GM12891 (cell line): ENCODE data around the gene IP6K1.

ENCODE experiments used
- PAX5 ChIP-seq: IDR thresholded peaks from 2 replicates; pipeline ENCODE4 v1.6.1; 2011; ENCODE audit warnings: low read length, moderate library complexity, mild to moderate bottlenecking; ENCODE audit not compliant: insufficient read depth, severe bottlenecking
- POLR2A ChIP-seq: IDR thresholded peaks from 2 replicates; pipeline ENCODE4 v1.6.1; 2011; ENCODE audit warnings: low read depth, low read length, control low read depth
- POLR2AphosphoS5 ChIP-seq: IDR thresholded peaks from 2 replicates; pipeline ENCODE4 v1.6.1; 2011; ENCODE audit warnings: low read depth, low read length, control low read depth
- POU2F2 ChIP-seq: IDR thresholded peaks from 2 replicates; pipeline ENCODE4 v1.6.1; 2011; ENCODE audit warnings: low read depth, mild to moderate bottlenecking, control low read depth, low read length, moderate library complexity
- SPI1 ChIP-seq: IDR thresholded peaks from 2 replicates; pipeline ENCODE4 v1.6.1; 2011; ENCODE audit warnings: low read depth, low read length, control low read depth
- TAF1 ChIP-seq: IDR thresholded peaks from 2 replicates; pipeline ENCODE4 v1.6.1; 2011; ENCODE audit warnings: low read depth, low read length, control low read depth

DNA sequence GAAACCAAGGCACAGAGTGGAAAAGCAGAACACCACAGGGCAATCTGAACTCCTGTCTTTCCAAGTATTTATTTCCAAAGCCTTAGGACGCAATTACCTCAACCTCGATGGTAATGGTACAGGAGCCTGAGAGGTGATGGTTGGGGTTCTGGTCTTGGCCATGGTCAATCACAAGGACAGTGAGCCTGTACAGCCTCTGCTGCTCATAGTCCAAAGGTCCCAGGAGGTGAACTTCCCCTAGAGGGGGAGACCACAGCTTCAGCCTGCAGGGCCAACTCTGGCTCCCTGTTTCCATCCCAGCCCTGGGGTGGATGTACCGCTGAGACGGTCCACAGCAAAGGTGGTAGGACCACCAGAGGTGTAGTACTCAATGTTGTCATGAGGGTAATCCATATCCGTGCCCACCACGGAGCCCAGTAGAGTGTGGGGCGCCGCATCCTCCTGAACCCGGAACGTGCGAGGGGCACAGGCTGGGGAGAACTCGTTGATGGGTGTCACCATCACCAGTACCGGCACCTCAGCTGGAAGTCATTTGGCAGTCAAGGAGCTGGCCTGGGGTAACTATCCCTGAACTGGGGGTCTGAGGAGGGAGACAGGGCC lies 7.2 kb upstream of the IP6K1 start:
- TF ChIP-seq POLR2A: no peak
- TF ChIP-seq POLR2AphosphoS5: no peak
- no peak for TF ChIP-seq PAX5
- TF ChIP-seq TAF1: no peak
- no peak for TF ChIP-seq SPI1
- no peak for TF ChIP-seq POU2F2
